Transverse colon (tissue), 4 donors: ENCODE data around the gene PLET1. TPM values are rescaled to one million over a fixed set of nuclear protein-coding genes. Genes with fewer than 3 reads are reported as not detected.

Source experiments
- DNase-seq: peaks from one replicate; pipeline ENCODE4 v3.0.0-alpha.2; 2019
- H3K27ac ChIP-seq, 4 donors: fragments of 200-600 bp; sonication (generic); 2 replicates each; pipeline ENCODE4 v1.5.1; 2016 to 2018; ENCODE audit warnings: inconsistent platforms in 4 of 4
- H3K27me3 ChIP-seq: fragments of 200-600 bp; sonication (generic); 2 replicates; pipeline ENCODE4 v1.5.1; 2017; ENCODE audit warnings: inconsistent platforms
- H3K36me3 ChIP-seq, 4 donors: fragments of 200-600 bp; sonication (generic); 2 replicates each; pipeline ENCODE4 v1.5.1; 2017 to 2019; ENCODE audit warnings: inconsistent platforms in 4 of 4
- H3K4me1 ChIP-seq, 4 donors: fragments of 200-600 bp; sonication (generic); 2 replicates each; pipeline ENCODE4 v1.5.1; 2017 to 2020; ENCODE audit warnings: inconsistent platforms in 4 of 4
- H3K4me3 ChIP-seq, 4 donors: fragments of 200-600 bp; sonication (generic); 1 replicate in 1 of 4; 2 replicates in 3 of 4; pipeline versions ENCODE4 v1.5.1 to v1.6.1; 2017 to 2019; ENCODE audit warnings: inconsistent platforms in 4 of 4
- H3K9me3 ChIP-seq, 2 donors: fragments of 200-600 bp; sonication (generic); 2 replicates each; pipeline ENCODE4 v1.5.1; 2017 to 2019; ENCODE audit warnings: inconsistent platforms in 2 of 2
- EP300 ChIP-seq: sonication (generic); formaldehyde crosslinking; IDR thresholded peaks from one replicate; pipeline ENCODE4 v1.6.1; 2017; ENCODE audit warnings: antibody characterized with exemption, low read depth
- POLR2A ChIP-seq: fragments of 450-650 bp; IDR thresholded peaks from one replicate; pipeline ENCODE4 v1.6.1; 2016; ENCODE audit warnings: antibody characterized with exemption, mild to moderate bottlenecking, moderate library complexity
- POLR2AphosphoS5 ChIP-seq, 3 donors: sonication (generic); formaldehyde crosslinking; IDR thresholded peaks; one replicate each; pipeline ENCODE4 v1.6.1; 2016; ENCODE audit warnings: antibody characterized with exemption in 3 of 3
- WGBS, 2 donors: methylation state at CpG; one replicate each; pipeline ENCODE4 v1.1.5; 2018; ENCODE audit warnings: low coverage in 1 of 2; 5-methylcytosine and 5-hydroxymethylcytosine counted together
- in situ Hi-C, 4 donors: fragments of 200-750 bp; cut with MboI; loops; one replicate each; pipeline versions ENCODE4 v1.15.0 to v1.15.1; 2017; ENCODE audit warnings: low sequenced_read_pairs in 3 of 4, low pct_ligation_motif_present in 1 of 4, low pct_unique_long_range_greater_than_20kb in 1 of 4
- intact Hi-C: fragments of 100-400 bp; cut with DNase I; formaldehyde crosslinking; loops from one replicate; pipeline ENCODE4 v1.15.1; 2023; ENCODE audit warnings: low total_unique reads
- total RNA-seq, 4 donors: library from RNA; depleted of rRNA; stranded (reverse); fragments of >200 nt; gene quantifications; one replicate each; pipeline ENCODE4 v1.1.0, GENCODE V29; 2016
- TF ChIP-seq, protein P1 (sequence below), 5 experiments: fragments of 200-600 bp in 3 of 5; fragments of 450-650 bp in 2 of 5; sonication (generic) in 3 of 5; IDR thresholded peaks; 1 replicate in 2 of 5; 2 replicates in 3 of 5; pipeline ENCODE4 v1.5.1; 2016 to 2017; ENCODE audit warnings: antibody characterized with exemption in 5 of 5, inconsistent platforms in 3 of 5, mild to moderate bottlenecking in 2 of 5, moderate library complexity in 1 of 5

Gene PLET1
- total RNA-seq, 4 donors from 2014 or later = not detected

- intact Hi-C loops = no loop called here
- WGBS, 2 donors = 44 to 49% methylated on average over 4 of the region's 4 CpGs
- no peaks in the 10 kb centered on the region for H3K36me3 ChIP-seq
- H3K4me3 ChIP-seq = no peak overlapping the region
- in situ Hi-C loops = no loop called here
- no peak for DNase-seq
- peaks cover 0 to under 1% (median 0%) of the 10 kb centered on the region in 4 donors for H3K4me1 ChIP-seq
- H3K27me3 ChIP-seq = no peaks in the 10 kb centered on the region
- H3K27ac ChIP-seq = no peak overlapping the region
- no peak for TF ChIP-seq EP300
- no peak for TF ChIP-seq POLR2A
- TF ChIP-seq, protein P1, sequence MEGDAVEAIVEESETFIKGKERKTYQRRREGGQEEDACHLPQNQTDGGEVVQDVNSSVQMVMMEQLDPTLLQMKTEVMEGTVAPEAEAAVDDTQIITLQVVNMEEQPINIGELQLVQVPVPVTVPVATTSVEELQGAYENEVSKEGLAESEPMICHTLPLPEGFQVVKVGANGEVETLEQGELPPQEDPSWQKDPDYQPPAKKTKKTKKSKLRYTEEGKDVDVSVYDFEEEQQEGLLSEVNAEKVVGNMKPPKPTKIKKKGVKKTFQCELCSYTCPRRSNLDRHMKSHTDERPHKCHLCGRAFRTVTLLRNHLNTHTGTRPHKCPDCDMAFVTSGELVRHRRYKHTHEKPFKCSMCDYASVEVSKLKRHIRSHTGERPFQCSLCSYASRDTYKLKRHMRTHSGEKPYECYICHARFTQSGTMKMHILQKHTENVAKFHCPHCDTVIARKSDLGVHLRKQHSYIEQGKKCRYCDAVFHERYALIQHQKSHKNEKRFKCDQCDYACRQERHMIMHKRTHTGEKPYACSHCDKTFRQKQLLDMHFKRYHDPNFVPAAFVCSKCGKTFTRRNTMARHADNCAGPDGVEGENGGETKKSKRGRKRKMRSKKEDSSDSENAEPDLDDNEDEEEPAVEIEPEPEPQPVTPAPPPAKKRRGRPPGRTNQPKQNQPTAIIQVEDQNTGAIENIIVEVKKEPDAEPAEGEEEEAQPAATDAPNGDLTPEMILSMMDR (IDR thresholded peaks at IDR 0.05) = no peak
- no peak for TF ChIP-seq POLR2AphosphoS5 (IDR thresholded peaks at IDR 0.05)
- no peaks in the 10 kb centered on the region for H3K9me3 ChIP-seq
Observed at GRCh38 chr11:112247201-112247600, 13.5 kb downstream of the PLET1 start.

DNA sequence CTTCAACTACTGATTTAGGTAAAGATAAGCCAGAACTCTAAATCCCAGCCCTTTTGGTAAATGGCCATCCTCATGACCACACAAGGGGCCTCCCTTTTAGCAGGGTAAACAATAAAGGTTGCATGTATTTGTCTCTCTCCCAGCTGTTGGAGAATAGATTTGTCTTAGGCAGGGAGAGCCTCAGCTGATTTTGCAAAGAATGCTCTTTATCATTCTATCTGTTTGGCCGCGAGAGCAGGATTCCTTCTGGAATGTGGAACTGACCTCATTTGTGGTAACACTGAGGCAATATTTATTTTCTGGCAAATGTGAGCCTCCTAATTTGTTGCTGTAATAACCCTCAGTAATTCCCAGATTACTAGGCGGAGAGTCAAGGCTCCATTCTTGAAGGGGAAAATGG is 19.2 kb downstream of the PLET1 start:
- 79% methylated on average over 3 of the region's 3 CpGs; no CpG with 5 or more reads in 1 of the 2 donors for WGBS, 2 donors
- H3K27me3 ChIP-seq = no peaks in the 10 kb centered on the region
- peaks cover 0 to 11% (median 3%) of the 10 kb centered on the region in 4 donors for H3K36me3 ChIP-seq
- in situ Hi-C loops (no loop called here), intact Hi-C loops (no loop called here)
- no peak overlapping the region for H3K4me3 ChIP-seq
- peak; percentile 12 for DNase-seq
- TF ChIP-seq EP300 (no peak), POLR2AphosphoS5 (IDR thresholded peaks at IDR 0.05) (peak; percentile 8 to 72 (median 58))
- no peaks in the 10 kb centered on the region for H3K9me3 ChIP-seq
- peak overlapping the region; percentile 22 to 62 (median 38) for H3K27ac ChIP-seq
- H3K4me1 ChIP-seq = peaks cover 0 to 3% (median 0%) of the 10 kb centered on the region in 4 donors

- in situ Hi-C loops = no loop called here
Observed at GRCh38 chr11:112238041-112238440, 22.6 kb downstream of the PLET1 start.

GRCh38 chr11:112237451-112237850 is 23.2 kb downstream of the PLET1 start:
- no peak overlapping the region for H3K27ac ChIP-seq
- in situ Hi-C loops = no loop called here
- TF ChIP-seq EP300 = no peak
- no peak for TF ChIP-seq POLR2AphosphoS5 (IDR thresholded peaks at IDR 0.05)
- TF ChIP-seq, protein P1 (IDR thresholded peaks at IDR 0.05) = no peak
- TF ChIP-seq POLR2A = no peak
- intact Hi-C loops = no loop called here
- peaks cover 0 to 3% (median 0%) of the 10 kb centered on the region in 4 donors for H3K4me1 ChIP-seq
- no peak overlapping the region for H3K4me3 ChIP-seq
- no peaks in the 10 kb centered on the region for H3K9me3 ChIP-seq
- peaks cover 0 to 36% (median 8%) of the 10 kb centered on the region in 4 donors for H3K36me3 ChIP-seq
- 91 to 96% methylated on average over 4 of the region's 4 CpGs for WGBS, 2 donors
- DNase-seq = no peak
- no peaks in the 10 kb centered on the region for H3K27me3 ChIP-seq

More at GRCh38 chr11:112238041-112238440, 22.6 kb downstream of the PLET1 start:
- Histone ChIP-seq H3K36me3 (peaks cover 0 to 34% (median 8%) of the 10 kb centered on the region in 4 donors), H3K4me1 (peaks cover 0 to 3% (median 0%) of the 10 kb centered on the region in 4 donors), H3K4me3 (no peak overlapping the region), H3K27me3 (no peaks in the 10 kb centered on the region), H3K27ac (no peak overlapping the region), H3K9me3 (no peaks in the 10 kb centered on the region)
- no peak for TF ChIP-seq POLR2A
- no peak for TF ChIP-seq EP300
- no peak for TF ChIP-seq POLR2AphosphoS5 (IDR thresholded peaks at IDR 0.05)
- TF ChIP-seq, protein P1 (IDR thresholded peaks at IDR 0.05) = no peak
- WGBS, 2 donors = 30 to 68% methylated on average over 1 to 3 of the region's 3 CpGs
- DNase-seq = no peak
- intact Hi-C loops = no loop called here
